ENCODE results near the gene NAA38. TPM values are rescaled to one million over a fixed set of nuclear protein-coding genes. Genes with fewer than 3 reads are reported as not detected.

The NAA38 gene
- total RNA-seq, 1 experiment from 2014 or later: 50.2 TPM

- no peak overlapping the region for H3T11ph ChIP-seq (ENCODE audit: low read length)
- no peak overlapping the region for H2BK5ac ChIP-seq (ENCODE audit: insufficient read length, low read length)
- no peak overlapping the region for H2BK15ac ChIP-seq (ENCODE audit: low read depth, low read length)
- H3K79me2 ChIP-seq (ENCODE audit: insufficient read depth, low read length): no peaks in the 10 kb centered on the region
- H3K4me2 ChIP-seq (ENCODE audit: insufficient read depth, insufficient read length, low read length): peak overlapping the region; percentile 97
- peaks cover 28% of the 10 kb centered on the region; the same call in 1 of the 2 replicates for H3K27me3 ChIP-seq (ENCODE audit: insufficient read depth, low read length)
- no peak overlapping the region for H2BK120ac ChIP-seq (ENCODE audit: low read depth, low read length, poor library complexity, severe bottlenecking)
- H2BK12ac ChIP-seq (ENCODE audit: insufficient read length, low read depth, low read length): no peak overlapping the region
- H3K4me1 ChIP-seq (ENCODE audit: insufficient read depth, low read length): no peaks in the 10 kb centered on the region; the same call in 1 of the 2 replicates
- H3K79me1 ChIP-seq (ENCODE audit: insufficient read depth, low read depth, low read length, poor library complexity, severe bottlenecking): no peaks in the 10 kb centered on the region
- no peak overlapping the region for H4K91ac ChIP-seq (ENCODE audit: insufficient read length, low read depth, low read length)
- H3K4ac ChIP-seq (ENCODE audit: low read depth, low read length): no peak overlapping the region
- no peak overlapping the region for H3K56ac ChIP-seq (ENCODE audit: insufficient read length, low read depth, low read length)
- H3K9ac ChIP-seq (ENCODE audit: extremely low read depth, insufficient read length, low read length): peak overlapping the region; percentile 34
- H2BK20ac ChIP-seq (ENCODE audit: low read depth, low read length, poor library complexity, severe bottlenecking): no peak overlapping the region
- H3K36me3 Mint-ChIP-seq (ENCODE audit: insufficient read depth in 1 of 3, low read depth in 3 of 3): peaks cover 4 to 22% (median 13%) of the 10 kb centered on the region in 3 experiments; a peak in 6 of 7 replicates
- no peak overlapping the region for H3K27ac ChIP-seq (ENCODE audit: insufficient read length, low read depth, low read length)
- H3K9me3 ChIP-seq (ENCODE audit: control insufficient read depth, low read depth, low read length): no peaks in the 10 kb centered on the region
- H3K9me3 Mint-ChIP-seq: no peaks in the 10 kb centered on the region; a peak in 1 of 5 replicates
- peak overlapping the region; percentile 89 to 94 for H3K4me3 Mint-ChIP-seq
- TF ChIP-seq, protein P1, sequence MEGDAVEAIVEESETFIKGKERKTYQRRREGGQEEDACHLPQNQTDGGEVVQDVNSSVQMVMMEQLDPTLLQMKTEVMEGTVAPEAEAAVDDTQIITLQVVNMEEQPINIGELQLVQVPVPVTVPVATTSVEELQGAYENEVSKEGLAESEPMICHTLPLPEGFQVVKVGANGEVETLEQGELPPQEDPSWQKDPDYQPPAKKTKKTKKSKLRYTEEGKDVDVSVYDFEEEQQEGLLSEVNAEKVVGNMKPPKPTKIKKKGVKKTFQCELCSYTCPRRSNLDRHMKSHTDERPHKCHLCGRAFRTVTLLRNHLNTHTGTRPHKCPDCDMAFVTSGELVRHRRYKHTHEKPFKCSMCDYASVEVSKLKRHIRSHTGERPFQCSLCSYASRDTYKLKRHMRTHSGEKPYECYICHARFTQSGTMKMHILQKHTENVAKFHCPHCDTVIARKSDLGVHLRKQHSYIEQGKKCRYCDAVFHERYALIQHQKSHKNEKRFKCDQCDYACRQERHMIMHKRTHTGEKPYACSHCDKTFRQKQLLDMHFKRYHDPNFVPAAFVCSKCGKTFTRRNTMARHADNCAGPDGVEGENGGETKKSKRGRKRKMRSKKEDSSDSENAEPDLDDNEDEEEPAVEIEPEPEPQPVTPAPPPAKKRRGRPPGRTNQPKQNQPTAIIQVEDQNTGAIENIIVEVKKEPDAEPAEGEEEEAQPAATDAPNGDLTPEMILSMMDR (conservative IDR thresholded peaks at IDR 0.05): no peak
- no peaks in the 10 kb centered on the region for H4K20me1 ChIP-seq (ENCODE audit: control insufficient read depth, insufficient read depth, insufficient read length)
- H3K27me3 Mint-ChIP-seq (ENCODE audit: low read depth): peaks cover 30% of the 10 kb centered on the region
- no peak overlapping the region for H4K8ac ChIP-seq (replicated peaks; ENCODE audit: insufficient read length, low read depth, low read length)
- H3K14ac ChIP-seq (ENCODE audit: insufficient read depth, low read length): no peak overlapping the region
- H4K5ac ChIP-seq (ENCODE audit: insufficient read length, low read depth, low read length): no peak overlapping the region
- no CpG with 5 or more reads among the region's 46 CpGs for WGBS (ENCODE audit: extremely low coverage, insufficient read length, low lambda C conversion rate)
- H3K4me1 Mint-ChIP-seq: peaks cover 40 to 57% of the 10 kb centered on the region in 2 experiments
- no peak overlapping the region for H3K18ac ChIP-seq (ENCODE audit: insufficient read length, low read depth, low read length)
- no peak overlapping the region for H2AK5ac ChIP-seq (ENCODE audit: insufficient read length, low read length)
- peak; percentile 96 for DNase-seq
- H3K27ac Mint-ChIP-seq: peak overlapping the region; percentile 85 to 98 (median 92); a peak in 4 of 7 replicates
- no peak overlapping the region for H3K23ac ChIP-seq (ENCODE audit: insufficient read length, low read depth, low read length)
- H3K23me2 ChIP-seq (ENCODE audit: insufficient read length, low read depth, low read length, poor library complexity, severe bottlenecking): peaks cover 33% of the 10 kb centered on the region
- no peak overlapping the region for H2AFZ ChIP-seq (ENCODE audit: low read length)
Measured at GRCh38 chr17:7841915-7842379, 15.4 kb downstream of the NAA38 start.

Measured in H9 (cell line).